ENCODE data around the gene ERF. TPM values are rescaled to one million over a fixed set of nuclear protein-coding genes. Genes with fewer than 3 reads are reported as not detected.

The ERF gene
- total and polyA plus RNA-seq, 10 of the 15 experiments (the other 5 are each of a cell fraction or from before 2014, with no cell fraction given): 0.02 to 51.8 (median 14.4) TPM

DNA sequence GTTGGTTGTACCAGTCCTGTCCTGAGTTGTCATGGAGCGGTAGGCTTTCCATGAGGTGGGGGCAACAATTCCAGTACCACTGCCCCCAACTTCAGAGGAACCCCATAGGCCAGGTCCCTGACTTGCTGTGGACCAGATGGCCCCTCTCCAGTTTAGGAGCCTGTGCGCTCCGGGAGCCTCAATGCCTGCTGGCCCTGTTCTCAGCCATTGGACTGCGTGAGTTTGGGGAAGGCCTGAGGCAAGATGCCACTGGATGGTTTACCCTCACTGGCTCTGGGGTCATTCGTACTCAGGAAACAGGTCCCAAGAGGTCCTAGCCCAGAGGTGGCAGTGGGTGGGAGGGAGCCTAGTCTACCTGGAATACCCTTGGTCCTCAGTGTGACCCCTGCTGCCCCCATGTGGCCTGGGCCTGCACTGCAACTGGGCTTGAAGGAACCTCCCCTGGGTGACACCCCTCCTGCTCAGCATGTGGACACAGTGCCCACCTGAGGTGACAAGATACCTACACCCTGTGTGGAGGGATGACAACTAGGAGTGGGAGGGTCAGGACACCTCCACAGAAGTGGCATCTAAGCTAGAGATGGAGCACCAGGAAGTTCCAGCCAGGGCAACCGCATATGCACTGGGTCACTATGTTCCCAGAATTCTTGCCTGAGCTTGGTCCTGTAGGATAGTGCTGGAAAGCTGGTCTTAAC lies 41.0 kb upstream of the ERF start (continued):
- TF ChIP-seq, protein P1, sequence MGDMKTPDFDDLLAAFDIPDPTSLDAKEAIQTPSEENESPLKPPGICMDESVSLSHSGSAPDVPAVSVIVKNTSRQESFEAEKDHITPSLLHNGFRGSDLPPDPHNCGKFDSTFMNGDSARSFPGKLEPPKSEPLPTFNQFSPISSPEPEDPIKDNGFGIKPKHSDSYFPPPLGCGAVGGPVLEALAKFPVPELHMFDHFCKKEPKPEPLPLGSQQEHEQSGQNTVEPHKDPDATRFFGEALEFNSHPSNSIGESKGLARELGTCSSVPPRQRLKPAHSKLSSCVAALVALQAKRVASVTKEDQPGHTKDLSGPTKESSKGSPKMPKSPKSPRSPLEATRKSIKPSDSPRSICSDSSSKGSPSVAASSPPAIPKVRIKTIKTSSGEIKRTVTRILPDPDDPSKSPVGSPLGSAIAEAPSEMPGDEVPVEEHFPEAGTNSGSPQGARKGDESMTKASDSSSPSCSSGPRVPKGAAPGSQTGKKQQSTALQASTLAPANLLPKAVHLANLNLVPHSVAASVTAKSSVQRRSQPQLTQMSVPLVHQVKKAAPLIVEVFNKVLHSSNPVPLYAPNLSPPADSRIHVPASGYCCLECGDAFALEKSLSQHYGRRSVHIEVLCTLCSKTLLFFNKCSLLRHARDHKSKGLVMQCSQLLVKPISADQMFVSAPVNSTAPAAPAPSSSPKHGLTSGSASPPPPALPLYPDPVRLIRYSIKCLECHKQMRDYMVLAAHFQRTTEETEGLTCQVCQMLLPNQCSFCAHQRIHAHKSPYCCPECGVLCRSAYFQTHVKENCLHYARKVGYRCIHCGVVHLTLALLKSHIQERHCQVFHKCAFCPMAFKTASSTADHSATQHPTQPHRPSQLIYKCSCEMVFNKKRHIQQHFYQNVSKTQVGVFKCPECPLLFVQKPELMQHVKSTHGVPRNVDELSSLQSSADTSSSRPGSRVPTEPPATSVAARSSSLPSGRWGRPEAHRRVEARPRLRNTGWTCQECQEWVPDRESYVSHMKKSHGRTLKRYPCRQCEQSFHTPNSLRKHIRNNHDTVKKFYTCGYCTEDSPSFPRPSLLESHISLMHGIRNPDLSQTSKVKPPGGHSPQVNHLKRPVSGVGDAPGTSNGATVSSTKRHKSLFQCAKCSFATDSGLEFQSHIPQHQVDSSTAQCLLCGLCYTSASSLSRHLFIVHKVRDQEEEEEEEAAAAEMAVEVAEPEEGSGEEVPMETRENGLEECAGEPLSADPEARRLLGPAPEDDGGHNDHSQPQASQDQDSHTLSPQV (IDR thresholded peaks at IDR 0.05): no peak
- TF ChIP-seq NFIC (IDR thresholded peaks at IDR 0.05; ENCODE audit: low read depth, low read length): no peak
- peak; percentile 36; the same call in 1 of the 2 replicates for TF ChIP-seq TCF12 (IDR thresholded peaks at IDR 0.05; ENCODE audit: low read depth, low read length)
- peak; percentile 86 for TF ChIP-seq HDGF (IDR thresholded peaks at IDR 0.05)
- peak; percentile 26; the same call in 1 of the 2 replicates for TF ChIP-seq LARP7 (IDR thresholded peaks at IDR 0.05)
- TF ChIP-seq YY1 (IDR thresholded peaks at IDR 0.05; ENCODE audit: low read depth, low read length): peak; percentile 56; the same call in 1 of the 2 replicates
- peak; percentile 71 for TF ChIP-seq POLR2A (IDR thresholded peaks at IDR 0.05; ENCODE audit: low read depth, low read length)
- TF ChIP-seq, protein P2, sequence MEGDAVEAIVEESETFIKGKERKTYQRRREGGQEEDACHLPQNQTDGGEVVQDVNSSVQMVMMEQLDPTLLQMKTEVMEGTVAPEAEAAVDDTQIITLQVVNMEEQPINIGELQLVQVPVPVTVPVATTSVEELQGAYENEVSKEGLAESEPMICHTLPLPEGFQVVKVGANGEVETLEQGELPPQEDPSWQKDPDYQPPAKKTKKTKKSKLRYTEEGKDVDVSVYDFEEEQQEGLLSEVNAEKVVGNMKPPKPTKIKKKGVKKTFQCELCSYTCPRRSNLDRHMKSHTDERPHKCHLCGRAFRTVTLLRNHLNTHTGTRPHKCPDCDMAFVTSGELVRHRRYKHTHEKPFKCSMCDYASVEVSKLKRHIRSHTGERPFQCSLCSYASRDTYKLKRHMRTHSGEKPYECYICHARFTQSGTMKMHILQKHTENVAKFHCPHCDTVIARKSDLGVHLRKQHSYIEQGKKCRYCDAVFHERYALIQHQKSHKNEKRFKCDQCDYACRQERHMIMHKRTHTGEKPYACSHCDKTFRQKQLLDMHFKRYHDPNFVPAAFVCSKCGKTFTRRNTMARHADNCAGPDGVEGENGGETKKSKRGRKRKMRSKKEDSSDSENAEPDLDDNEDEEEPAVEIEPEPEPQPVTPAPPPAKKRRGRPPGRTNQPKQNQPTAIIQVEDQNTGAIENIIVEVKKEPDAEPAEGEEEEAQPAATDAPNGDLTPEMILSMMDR (IDR thresholded peaks at IDR 0.05 in 2 of 3, conservative IDR thresholded peaks at IDR 0.05 in 1 of 3; ENCODE audit: control insufficient read depth in 2 of 3, extremely low read depth in 1 of 3, insufficient read depth in 1 of 3, low read depth in 3 of 3, low read length in 3 of 3): peak; percentile 97 to 99 (median 99)
- no peak for TF ChIP-seq MEF2A (IDR thresholded peaks at IDR 0.05; ENCODE audit: insufficient read depth, low read depth, low read length)
- TF ChIP-seq FOXK2 (IDR thresholded peaks at IDR 0.05): no peak
- 0 out of 2 replicates have a peak, but pooled peaks have one; percentile 22 for TF ChIP-seq SIN3A (IDR thresholded peaks at IDR 0.05; ENCODE audit: low read depth, low read length)
- TF ChIP-seq SMARCA5 (IDR thresholded peaks at IDR 0.05): peak; percentile 78
- peak; percentile 82 for TF ChIP-seq SMC3 (IDR thresholded peaks at IDR 0.05; ENCODE audit: borderline replicate concordance, low read length)
- TF ChIP-seq, protein P3, sequence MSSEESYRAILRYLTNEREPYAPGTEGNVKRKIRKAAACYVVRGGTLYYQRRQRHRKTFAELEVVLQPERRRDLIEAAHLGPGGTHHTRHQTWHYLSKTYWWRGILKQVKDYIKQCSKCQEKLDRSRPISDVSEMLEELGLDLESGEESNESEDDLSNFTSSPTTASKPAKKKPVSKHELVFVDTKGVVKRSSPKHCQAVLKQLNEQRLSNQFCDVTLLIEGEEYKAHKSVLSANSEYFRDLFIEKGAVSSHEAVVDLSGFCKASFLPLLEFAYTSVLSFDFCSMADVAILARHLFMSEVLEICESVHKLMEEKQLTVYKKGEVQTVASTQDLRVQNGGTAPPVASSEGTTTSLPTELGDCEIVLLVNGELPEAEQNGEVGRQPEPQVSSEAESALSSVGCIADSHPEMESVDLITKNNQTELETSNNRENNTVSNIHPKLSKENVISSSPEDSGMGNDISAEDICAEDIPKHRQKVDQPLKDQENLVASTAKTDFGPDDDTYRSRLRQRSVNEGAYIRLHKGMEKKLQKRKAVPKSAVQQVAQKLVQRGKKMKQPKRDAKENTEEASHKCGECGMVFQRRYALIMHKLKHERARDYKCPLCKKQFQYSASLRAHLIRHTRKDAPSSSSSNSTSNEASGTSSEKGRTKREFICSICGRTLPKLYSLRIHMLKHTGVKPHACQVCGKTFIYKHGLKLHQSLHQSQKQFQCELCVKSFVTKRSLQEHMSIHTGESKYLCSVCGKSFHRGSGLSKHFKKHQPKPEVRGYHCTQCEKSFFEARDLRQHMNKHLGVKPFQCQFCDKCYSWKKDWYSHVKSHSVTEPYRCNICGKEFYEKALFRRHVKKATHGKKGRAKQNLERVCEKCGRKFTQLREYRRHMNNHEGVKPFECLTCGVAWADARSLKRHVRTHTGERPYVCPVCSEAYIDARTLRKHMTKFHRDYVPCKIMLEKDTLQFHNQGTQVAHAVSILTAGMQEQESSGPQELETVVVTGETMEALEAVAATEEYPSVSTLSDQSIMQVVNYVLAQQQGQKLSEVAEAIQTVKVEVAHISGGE (CRISPR knock-in tag; IDR thresholded peaks at IDR 0.05): no peak
- TF ChIP-seq SREBF1 (IDR thresholded peaks at IDR 0.05; ENCODE audit: low read length): no peak
- TF ChIP-seq RB1 (IDR thresholded peaks at IDR 0.05; ENCODE audit: borderline replicate concordance): peak; percentile 39; the same call in 1 of the 2 replicates
- no peak for TF ChIP-seq ZZZ3 (IDR thresholded peaks at IDR 0.05; ENCODE audit: control insufficient read depth, insufficient read length, low read depth)
